ENCODE data around the gene KCTD8. TPM values are rescaled to one million over a fixed set of nuclear protein-coding genes. Genes with fewer than 3 reads are reported as not detected.
A peak's percentile ranks its signal among the peaks of the same experiment; 100 is the strongest.

KCTD8 gene
- total RNA-seq, 1 experiment from 2014 or later: 1.1 TPM

DNA sequence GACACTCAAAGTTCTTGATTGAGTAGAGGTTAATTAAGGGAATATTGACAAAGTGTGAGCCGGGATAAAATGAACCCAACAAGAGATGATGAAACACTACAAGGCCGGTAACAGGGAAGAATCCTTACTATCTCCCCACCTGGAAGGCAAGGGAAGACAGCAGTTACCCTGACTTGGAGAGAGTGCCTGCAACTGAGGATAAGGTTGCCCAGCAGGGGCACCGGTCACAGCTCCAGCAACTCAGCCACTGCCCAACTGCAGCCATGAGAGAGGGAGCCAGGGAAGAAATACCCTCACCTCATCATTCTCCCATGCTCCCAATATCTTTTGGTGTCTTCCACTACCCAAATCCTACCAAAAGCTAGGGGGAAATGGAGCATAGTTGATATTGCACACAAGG is 212.7 kb downstream of the KCTD8 start:
- Histone ChIP-seq H3K9me3 (ENCODE audit: control insufficient read depth, low read depth, low read length) (no peaks in the 10 kb centered on the region), H2AK5ac (ENCODE audit: insufficient read length, low read length) (no peak overlapping the region), H4K91ac (ENCODE audit: insufficient read length, low read depth, low read length) (no peak overlapping the region), H3K4me1 (ENCODE audit: insufficient read depth, low read length) (no peaks in the 10 kb centered on the region), H2BK5ac (ENCODE audit: insufficient read length, low read length) (no peak overlapping the region), H2BK15ac (ENCODE audit: low read depth, low read length) (no peak overlapping the region), H2BK20ac (ENCODE audit: low read depth, low read length, poor library complexity, severe bottlenecking) (no peak overlapping the region), H3K4ac (ENCODE audit: low read depth, low read length) (no peak overlapping the region), H3K9ac (ENCODE audit: extremely low read depth, insufficient read length, low read length) (no peak overlapping the region), H2BK120ac (ENCODE audit: low read depth, low read length, poor library complexity, severe bottlenecking) (no peak overlapping the region), H4K20me1 (ENCODE audit: control insufficient read depth, insufficient read depth, insufficient read length) (no peaks in the 10 kb centered on the region), H3K56ac (ENCODE audit: insufficient read length, low read depth, low read length) (no peak overlapping the region), H3K4me2 (ENCODE audit: insufficient read depth, insufficient read length, low read length) (no peak overlapping the region), H3K23ac (ENCODE audit: insufficient read length, low read depth, low read length) (no peak overlapping the region), H2AFZ (ENCODE audit: low read length) (no peak overlapping the region), H3K27me3 (ENCODE audit: insufficient read depth, low read length) (no peaks in the 10 kb centered on the region; the same call in 1 of the 2 replicates), H3K79me2 (ENCODE audit: insufficient read depth, low read length) (no peaks in the 10 kb centered on the region), H3T11ph (ENCODE audit: low read length) (no peak overlapping the region), H4K8ac (replicated peaks; ENCODE audit: insufficient read length, low read depth, low read length) (no peak overlapping the region), H3K23me2 (ENCODE audit: insufficient read length, low read depth, low read length, poor library complexity, severe bottlenecking) (no peaks in the 10 kb centered on the region), H3K79me1 (ENCODE audit: insufficient read depth, low read depth, low read length, poor library complexity, severe bottlenecking) (no peaks in the 10 kb centered on the region), H3K18ac (ENCODE audit: insufficient read length, low read depth, low read length) (no peak overlapping the region), H4K5ac (ENCODE audit: insufficient read length, low read depth, low read length) (no peak overlapping the region), H2BK12ac (ENCODE audit: insufficient read length, low read depth, low read length) (no peak overlapping the region), H3K14ac (ENCODE audit: insufficient read depth, low read length) (no peak overlapping the region), H3K27ac (ENCODE audit: insufficient read length, low read depth, low read length) (no peak overlapping the region)
- Mint-ChIP-seq H3K36me3 (ENCODE audit: insufficient read depth in 1 of 3, low read depth in 3 of 3) (peaks cover 0 to 4% (median 0%) of the 10 kb centered on the region in 3 experiments; a peak in 4 of 7 replicates), H3K4me3 (no peak overlapping the region), H3K27me3 (ENCODE audit: low read depth) (peaks cover 17% of the 10 kb centered on the region), H3K9me3 (no peaks in the 10 kb centered on the region; a peak in 1 of 5 replicates), H3K4me1 (peaks cover 5 to 7% of the 10 kb centered on the region in 2 experiments), H3K27ac (no peak overlapping the region)
- DNase-seq: peak; percentile 32
- WGBS (ENCODE audit: extremely low coverage, insufficient read length, low lambda C conversion rate): no CpG with 5 or more reads among the region's 3 CpGs
- TF ChIP-seq, protein P1, sequence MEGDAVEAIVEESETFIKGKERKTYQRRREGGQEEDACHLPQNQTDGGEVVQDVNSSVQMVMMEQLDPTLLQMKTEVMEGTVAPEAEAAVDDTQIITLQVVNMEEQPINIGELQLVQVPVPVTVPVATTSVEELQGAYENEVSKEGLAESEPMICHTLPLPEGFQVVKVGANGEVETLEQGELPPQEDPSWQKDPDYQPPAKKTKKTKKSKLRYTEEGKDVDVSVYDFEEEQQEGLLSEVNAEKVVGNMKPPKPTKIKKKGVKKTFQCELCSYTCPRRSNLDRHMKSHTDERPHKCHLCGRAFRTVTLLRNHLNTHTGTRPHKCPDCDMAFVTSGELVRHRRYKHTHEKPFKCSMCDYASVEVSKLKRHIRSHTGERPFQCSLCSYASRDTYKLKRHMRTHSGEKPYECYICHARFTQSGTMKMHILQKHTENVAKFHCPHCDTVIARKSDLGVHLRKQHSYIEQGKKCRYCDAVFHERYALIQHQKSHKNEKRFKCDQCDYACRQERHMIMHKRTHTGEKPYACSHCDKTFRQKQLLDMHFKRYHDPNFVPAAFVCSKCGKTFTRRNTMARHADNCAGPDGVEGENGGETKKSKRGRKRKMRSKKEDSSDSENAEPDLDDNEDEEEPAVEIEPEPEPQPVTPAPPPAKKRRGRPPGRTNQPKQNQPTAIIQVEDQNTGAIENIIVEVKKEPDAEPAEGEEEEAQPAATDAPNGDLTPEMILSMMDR (conservative IDR thresholded peaks at IDR 0.05): 0 out of 3 replicates have a peak, but pooled peaks have one; percentile 11

All from H9 (cell line).